ENCODE results near the gene HMGN1.

Gene HMGN1

DNA sequence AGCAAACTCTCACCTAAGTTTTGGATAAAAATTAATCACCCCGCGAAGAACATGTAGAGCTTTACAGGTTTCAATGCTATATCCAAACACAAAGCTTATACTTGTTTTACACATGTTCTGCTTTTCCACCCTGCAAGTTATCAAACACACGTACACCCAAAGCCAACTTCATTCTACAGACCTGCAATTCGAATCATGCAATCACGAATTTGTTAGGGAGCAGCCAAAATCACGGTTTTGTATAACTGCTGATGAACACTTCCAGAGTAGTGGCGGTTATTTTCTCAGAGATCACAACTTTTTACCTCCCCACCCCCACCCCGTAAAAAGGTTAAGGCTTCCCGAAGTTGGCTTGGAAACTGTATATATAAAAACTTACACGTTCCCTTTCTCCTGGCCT lies 1.4 kb downstream of the HMGN1 start:
- Histone ChIP-seq H3K9ac (ENCODE audit: low read length in 2 of 2) (peak overlapping the region in 1 of 2 donors; percentile 92), H3K9me3 (ENCODE audit: control insufficient read depth in 2 of 2, low read length in 2 of 2) (no peaks in the 10 kb centered on the region), H3K4me3 (ENCODE audit: low read length in 2 of 2) (peak overlapping the region; percentile 75 to 84), H3K27me3 (ENCODE audit: control insufficient read depth in 1 of 2, insufficient read depth in 2 of 2, low read length in 2 of 2) (no peaks in the 10 kb centered on the region), H3K4me1 (ENCODE audit: control insufficient read depth, insufficient read depth, low read length) (peaks cover 11% of the 10 kb centered on the region), H3K27ac (ENCODE audit: low read length) (no peak overlapping the region), H3K36me3 (ENCODE audit: control insufficient read depth in 2 of 2, insufficient read depth in 2 of 2, low read length in 2 of 2) (peaks cover 3 to 9% of the 10 kb centered on the region in 2 donors)

GRCh38 chr21:39346671-39347331 lies 2.1 kb downstream of the HMGN1 start:
- Histone ChIP-seq H3K9me3 (ENCODE audit: control insufficient read depth in 2 of 2, low read length in 2 of 2) (no peaks in the 10 kb centered on the region), H3K27me3 (ENCODE audit: control insufficient read depth in 1 of 2, insufficient read depth in 2 of 2, low read length in 2 of 2) (no peaks in the 10 kb centered on the region), H3K27ac (ENCODE audit: low read length) (no peak overlapping the region), H3K9ac (ENCODE audit: low read length in 2 of 2) (peak overlapping the region in 1 of 2 donors; percentile 92), H3K4me1 (ENCODE audit: control insufficient read depth, insufficient read depth, low read length) (peaks cover 11% of the 10 kb centered on the region), H3K4me3 (ENCODE audit: low read length in 2 of 2) (peak overlapping the region in 1 of 2 donors; percentile 51), H3K36me3 (ENCODE audit: control insufficient read depth in 2 of 2, insufficient read depth in 2 of 2, low read length in 2 of 2) (peaks cover 3 to 11% of the 10 kb centered on the region in 2 donors)

- H3K4me3 ChIP-seq (ENCODE audit: low read length in 2 of 2) = peak overlapping the region in 1 of 2 donors; percentile 51
- no peaks in the 10 kb centered on the region for H3K27me3 ChIP-seq (ENCODE audit: control insufficient read depth in 1 of 2, insufficient read depth in 2 of 2, low read length in 2 of 2)
- H3K4me1 ChIP-seq (ENCODE audit: control insufficient read depth, insufficient read depth, low read length) = peaks cover 11% of the 10 kb centered on the region
- H3K9me3 ChIP-seq (ENCODE audit: control insufficient read depth in 2 of 2, low read length in 2 of 2) = no peaks in the 10 kb centered on the region
- H3K27ac ChIP-seq (ENCODE audit: low read length) = no peak overlapping the region
- peak overlapping the region in 1 of 2 donors; percentile 52 for H3K9ac ChIP-seq (ENCODE audit: low read length in 2 of 2)
- H3K36me3 ChIP-seq (ENCODE audit: control insufficient read depth in 2 of 2, insufficient read depth in 2 of 2, low read length in 2 of 2) = peaks cover 4 to 16% of the 10 kb centered on the region in 2 donors
These were observed 2.7 kb downstream of the HMGN1 start for GRCh38 chr21:39346206-39346605.

DNA sequence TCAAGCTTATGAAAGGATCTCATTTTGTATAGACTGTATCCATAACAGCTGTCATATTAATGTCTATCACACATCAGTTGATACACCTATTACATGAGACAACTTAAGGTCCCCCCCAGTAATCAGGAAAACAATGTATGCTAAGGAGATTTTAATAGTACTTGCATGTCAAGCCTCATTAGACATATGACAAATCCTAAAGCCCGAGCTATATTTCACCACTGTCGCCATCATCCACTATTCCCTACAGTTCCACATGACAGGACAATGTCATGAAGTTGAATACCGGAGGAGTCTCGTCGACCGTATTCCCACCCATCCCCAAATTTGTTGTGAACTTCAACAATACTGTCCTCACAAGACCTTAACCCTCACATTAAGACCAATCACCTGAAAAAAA lies 3.4 kb downstream of the HMGN1 start:
- no peaks in the 10 kb centered on the region for H3K27me3 ChIP-seq (ENCODE audit: control insufficient read depth in 1 of 2, insufficient read depth in 2 of 2, low read length in 2 of 2)
- H3K4me3 ChIP-seq (ENCODE audit: low read length in 2 of 2) = peak overlapping the region; percentile 9 to 43
- no peaks in the 10 kb centered on the region for H3K9me3 ChIP-seq (ENCODE audit: control insufficient read depth in 2 of 2, low read length in 2 of 2)
- no peak overlapping the region for H3K27ac ChIP-seq (ENCODE audit: low read length)
- H3K4me1 ChIP-seq (ENCODE audit: control insufficient read depth, insufficient read depth, low read length) = peaks cover 11% of the 10 kb centered on the region
- H3K36me3 ChIP-seq (ENCODE audit: control insufficient read depth in 2 of 2, insufficient read depth in 2 of 2, low read length in 2 of 2) = peaks cover 10 to 21% of the 10 kb centered on the region in 2 donors
- peak overlapping the region in 1 of 2 donors; percentile 1 for H3K9ac ChIP-seq (ENCODE audit: low read length in 2 of 2)

- Histone ChIP-seq H3K9me3 (ENCODE audit: control insufficient read depth in 2 of 2, low read length in 2 of 2) (no peaks in the 10 kb centered on the region), H3K27ac (ENCODE audit: low read length) (no peak overlapping the region), H3K4me1 (ENCODE audit: control insufficient read depth, insufficient read depth, low read length) (peaks cover 11% of the 10 kb centered on the region), H3K4me3 (ENCODE audit: low read length in 2 of 2) (no peak overlapping the region), H3K36me3 (ENCODE audit: control insufficient read depth in 2 of 2, insufficient read depth in 2 of 2, low read length in 2 of 2) (peaks cover 10 to 22% of the 10 kb centered on the region in 2 donors), H3K9ac (ENCODE audit: low read length in 2 of 2) (no peak overlapping the region), H3K27me3 (ENCODE audit: control insufficient read depth in 1 of 2, insufficient read depth in 2 of 2, low read length in 2 of 2) (no peaks in the 10 kb centered on the region)
These were observed 4.0 kb downstream of the HMGN1 start for GRCh38 chr21:39344848-39345247.

DNA sequence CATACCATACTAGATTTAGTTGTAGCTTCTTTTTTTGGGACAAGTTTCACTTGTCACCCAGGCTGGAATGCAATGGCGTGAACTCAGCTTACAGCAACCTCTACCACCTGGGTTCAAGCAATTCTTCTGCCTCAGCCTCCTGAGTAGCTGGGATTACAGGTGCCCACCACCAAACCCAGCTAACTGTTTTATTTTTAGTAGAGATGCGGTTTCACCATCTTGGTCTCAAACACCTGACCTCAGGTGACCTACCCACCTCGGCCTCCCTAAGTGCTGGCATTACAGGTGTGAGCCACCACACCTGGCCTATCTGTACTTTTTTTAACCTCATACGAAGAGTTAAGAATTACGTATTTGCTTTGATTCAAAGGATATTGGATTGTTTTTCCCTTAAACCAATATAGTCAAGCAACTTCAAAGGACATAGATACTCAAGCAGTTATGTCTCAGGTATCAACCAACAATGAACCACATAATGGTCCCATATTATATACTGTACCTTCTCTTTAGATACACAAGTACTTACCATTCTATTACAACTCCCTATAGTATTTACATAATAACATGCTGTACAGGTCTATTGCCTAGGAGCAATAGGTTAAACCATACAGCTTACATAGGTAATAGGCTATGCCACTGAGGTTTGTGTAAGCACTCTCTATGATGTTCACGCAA lies 7.5 kb downstream of the HMGN1 start:
- Histone ChIP-seq H3K9ac (ENCODE audit: low read length in 2 of 2) (no peak overlapping the region), H3K27me3 (ENCODE audit: control insufficient read depth in 1 of 2, insufficient read depth in 2 of 2, low read length in 2 of 2) (no peaks in the 10 kb centered on the region), H3K36me3 (ENCODE audit: control insufficient read depth in 2 of 2, insufficient read depth in 2 of 2, low read length in 2 of 2) (peaks cover 10 to 22% of the 10 kb centered on the region in 2 donors), H3K4me3 (ENCODE audit: low read length in 2 of 2) (no peak overlapping the region), H3K9me3 (ENCODE audit: control insufficient read depth in 2 of 2, low read length in 2 of 2) (no peaks in the 10 kb centered on the region), H3K27ac (ENCODE audit: low read length) (no peak overlapping the region), H3K4me1 (ENCODE audit: control insufficient read depth, insufficient read depth, low read length) (peaks cover 5% of the 10 kb centered on the region)

DNA sequence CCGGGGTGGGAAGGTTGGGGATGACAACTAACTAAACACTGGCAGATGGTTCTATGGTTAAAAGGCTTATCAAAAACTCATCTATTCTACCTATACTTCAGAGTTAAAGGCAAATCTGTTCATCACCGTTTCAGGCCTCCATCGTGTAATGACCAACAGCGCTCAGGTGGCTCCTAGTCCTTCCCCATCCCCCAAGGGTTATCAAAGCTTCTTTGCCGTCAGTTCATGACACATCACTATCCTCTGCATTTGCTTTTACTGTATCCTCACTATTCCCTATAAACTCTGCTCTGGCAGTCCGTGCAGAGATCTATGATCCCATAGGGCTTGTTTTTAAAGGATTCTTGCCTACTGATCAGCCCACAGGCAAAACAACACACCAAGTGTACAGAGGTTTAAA lies 8.2 kb downstream of the HMGN1 start:
- H3K36me3 ChIP-seq (ENCODE audit: control insufficient read depth in 2 of 2, insufficient read depth in 2 of 2, low read length in 2 of 2) = peaks cover 10 to 22% of the 10 kb centered on the region in 2 donors

DNA sequence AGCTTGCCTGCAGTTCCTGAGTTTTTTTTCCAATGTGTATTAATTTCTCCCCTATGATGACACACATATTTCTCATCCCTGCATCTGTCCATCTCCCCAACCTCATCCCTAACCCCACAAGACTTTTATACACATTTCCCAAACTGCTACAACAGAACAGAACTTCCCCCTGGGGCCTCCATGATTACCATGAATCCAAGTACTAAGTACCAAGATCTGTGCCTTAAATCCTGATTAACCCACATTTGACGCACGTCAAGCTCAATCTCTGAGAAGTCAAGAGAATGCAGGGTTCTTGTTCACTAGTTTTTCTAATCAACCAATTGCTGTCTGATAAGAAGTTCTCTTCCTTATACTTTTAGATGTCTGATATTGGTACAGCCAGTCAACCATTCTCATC lies 9.7 kb downstream of the HMGN1 start:
- Histone ChIP-seq H3K27ac (ENCODE audit: low read length) (no peak overlapping the region), H3K9me3 (ENCODE audit: control insufficient read depth in 2 of 2, low read length in 2 of 2) (no peaks in the 10 kb centered on the region), H3K4me3 (ENCODE audit: low read length in 2 of 2) (no peak overlapping the region)

More for the DNA sequence above, 8.2 kb downstream of the HMGN1 start:
- Histone ChIP-seq H3K27ac (ENCODE audit: low read length) (no peak overlapping the region), H3K4me1 (ENCODE audit: control insufficient read depth, insufficient read depth, low read length) (peaks cover 3% of the 10 kb centered on the region), H3K9ac (ENCODE audit: low read length in 2 of 2) (no peak overlapping the region), H3K27me3 (ENCODE audit: control insufficient read depth in 1 of 2, insufficient read depth in 2 of 2, low read length in 2 of 2) (no peaks in the 10 kb centered on the region), H3K9me3 (ENCODE audit: control insufficient read depth in 2 of 2, low read length in 2 of 2) (no peaks in the 10 kb centered on the region), H3K4me3 (ENCODE audit: low read length in 2 of 2) (no peak overlapping the region)

GRCh38 chr21:39336457-39337008 lies 12.4 kb downstream of the HMGN1 start:
- H3K4me1 ChIP-seq (ENCODE audit: control insufficient read depth, insufficient read depth, low read length) = no peaks in the 10 kb centered on the region
- no peak overlapping the region for H3K27ac ChIP-seq (ENCODE audit: low read length)
- peaks cover 7 to 8% of the 10 kb centered on the region in 2 donors for H3K36me3 ChIP-seq (ENCODE audit: control insufficient read depth in 2 of 2, insufficient read depth in 2 of 2, low read length in 2 of 2)
- no peak overlapping the region for H3K4me3 ChIP-seq (ENCODE audit: low read length in 2 of 2)
- H3K9me3 ChIP-seq (ENCODE audit: control insufficient read depth in 2 of 2, low read length in 2 of 2) = no peaks in the 10 kb centered on the region
- H3K27me3 ChIP-seq (ENCODE audit: control insufficient read depth in 1 of 2, insufficient read depth in 2 of 2, low read length in 2 of 2) = no peaks in the 10 kb centered on the region
- no peak overlapping the region for H3K9ac ChIP-seq (ENCODE audit: low read length in 2 of 2)

More for the DNA sequence above, 9.7 kb downstream of the HMGN1 start:
- Histone ChIP-seq H3K4me1 (ENCODE audit: control insufficient read depth, insufficient read depth, low read length) (no peaks in the 10 kb centered on the region), H3K27me3 (ENCODE audit: control insufficient read depth in 1 of 2, insufficient read depth in 2 of 2, low read length in 2 of 2) (no peaks in the 10 kb centered on the region), H3K36me3 (ENCODE audit: control insufficient read depth in 2 of 2, insufficient read depth in 2 of 2, low read length in 2 of 2) (peaks cover 10 to 22% of the 10 kb centered on the region in 2 donors), H3K9ac (ENCODE audit: low read length in 2 of 2) (no peak overlapping the region)

DNA sequence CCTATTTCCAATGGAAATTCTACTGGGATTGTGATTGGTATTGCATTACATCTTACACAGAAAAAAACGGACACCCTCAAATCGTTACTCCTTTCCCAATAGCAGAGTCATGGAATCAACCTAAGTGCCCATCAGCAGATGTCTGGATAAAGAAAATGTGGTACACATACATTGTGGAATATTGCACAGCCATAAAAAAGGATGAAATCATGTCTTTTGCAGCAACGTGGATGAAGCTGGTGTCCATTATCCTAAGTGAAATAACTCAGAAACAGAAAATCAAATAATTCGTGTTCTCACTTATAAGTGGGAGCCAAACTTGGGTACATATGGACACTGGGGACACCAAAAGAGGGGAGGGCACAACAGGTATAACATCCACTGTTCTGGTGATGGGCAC lies 14.3 kb downstream of the HMGN1 start:
- Histone ChIP-seq H3K4me1 (ENCODE audit: control insufficient read depth, insufficient read depth, low read length) (no peaks in the 10 kb centered on the region), H3K4me3 (ENCODE audit: low read length in 2 of 2) (no peak overlapping the region), H3K36me3 (ENCODE audit: control insufficient read depth in 2 of 2, insufficient read depth in 2 of 2, low read length in 2 of 2) (no peaks in the 10 kb centered on the region), H3K9me3 (ENCODE audit: control insufficient read depth in 2 of 2, low read length in 2 of 2) (no peaks in the 10 kb centered on the region), H3K9ac (ENCODE audit: low read length in 2 of 2) (no peak overlapping the region), H3K27ac (ENCODE audit: low read length) (no peak overlapping the region), H3K27me3 (ENCODE audit: control insufficient read depth in 1 of 2, insufficient read depth in 2 of 2, low read length in 2 of 2) (no peaks in the 10 kb centered on the region)

DNA sequence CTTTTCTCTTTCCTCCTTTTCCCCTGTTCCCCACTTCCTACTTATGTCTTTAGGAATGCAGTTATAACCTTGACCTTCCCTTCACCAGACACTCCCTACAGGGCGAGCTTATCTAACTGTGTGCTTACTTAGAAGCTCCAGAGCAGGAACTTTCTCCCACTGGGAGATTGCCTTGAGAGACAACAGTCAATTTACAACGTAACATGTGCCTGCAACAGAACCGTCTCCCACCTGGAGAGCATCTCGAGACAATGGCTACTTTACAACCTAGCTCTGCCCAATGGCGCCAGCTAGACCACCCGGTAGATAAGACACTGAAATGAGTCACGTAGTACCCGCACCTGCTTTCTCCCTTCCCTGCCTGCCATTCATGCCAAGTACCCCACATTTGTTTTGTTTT lies 16.7 kb downstream of the HMGN1 start:
- Histone ChIP-seq H3K27me3 (ENCODE audit: control insufficient read depth in 1 of 2, insufficient read depth in 2 of 2, low read length in 2 of 2) (no peaks in the 10 kb centered on the region), H3K9me3 (ENCODE audit: control insufficient read depth in 2 of 2, low read length in 2 of 2) (no peaks in the 10 kb centered on the region), H3K4me3 (ENCODE audit: low read length in 2 of 2) (no peak overlapping the region), H3K9ac (ENCODE audit: low read length in 2 of 2) (no peak overlapping the region), H3K27ac (ENCODE audit: low read length) (no peak overlapping the region), H3K36me3 (ENCODE audit: control insufficient read depth in 2 of 2, insufficient read depth in 2 of 2, low read length in 2 of 2) (no peaks in the 10 kb centered on the region), H3K4me1 (ENCODE audit: control insufficient read depth, insufficient read depth, low read length) (no peaks in the 10 kb centered on the region)
